NB4 (cell line): ENCODE results near the gene POLR2B.
"Not testable (repeated sequence)": the region's sequence is repeated elsewhere in the genome, so short reads cannot be mapped to it uniquely, and the experiment has no call there.

Experiments
- DNase-seq: peaks from one replicate; pipeline ENCODE4 v3.0.0; 2010; ENCODE audit warnings: low read depth
- H3K4me3 ChIP-seq: one replicate; pipeline ENCODE4 v1.5.1; 2011; ENCODE audit warnings: mild to moderate bottlenecking, low read depth, low read length, moderate library complexity
- MYC ChIP-seq: IDR thresholded peaks from 2 replicates; pipeline ENCODE4 v1.6.1; 2011; ENCODE audit warnings: low read depth, low read length
- POLR2A ChIP-seq: IDR thresholded peaks from 2 replicates; pipeline ENCODE4 v1.6.1; 2011; ENCODE audit warnings: mild to moderate bottlenecking; ENCODE audit not compliant: insufficient read length; ENCODE audit errors: extremely low read depth
- TF ChIP-seq, protein P1 (sequence below): IDR thresholded peaks from one replicate; pipeline ENCODE4 v1.5.1; 2012; ENCODE audit warnings: low read depth, low read length
- TF ChIP-seq, protein P2 (sequence below): IDR thresholded peaks from 2 replicates; pipeline ENCODE4 v1.6.1; 2011; ENCODE audit warnings: low read depth, low read length

Gene POLR2B

GRCh38 chr4:57051095-57051494 lies 72.4 kb downstream of the POLR2B start:
- peak; percentile 12 for DNase-seq
- H3K4me3 ChIP-seq, result no peak overlapping the region
- TF ChIP-seq, protein P1, sequence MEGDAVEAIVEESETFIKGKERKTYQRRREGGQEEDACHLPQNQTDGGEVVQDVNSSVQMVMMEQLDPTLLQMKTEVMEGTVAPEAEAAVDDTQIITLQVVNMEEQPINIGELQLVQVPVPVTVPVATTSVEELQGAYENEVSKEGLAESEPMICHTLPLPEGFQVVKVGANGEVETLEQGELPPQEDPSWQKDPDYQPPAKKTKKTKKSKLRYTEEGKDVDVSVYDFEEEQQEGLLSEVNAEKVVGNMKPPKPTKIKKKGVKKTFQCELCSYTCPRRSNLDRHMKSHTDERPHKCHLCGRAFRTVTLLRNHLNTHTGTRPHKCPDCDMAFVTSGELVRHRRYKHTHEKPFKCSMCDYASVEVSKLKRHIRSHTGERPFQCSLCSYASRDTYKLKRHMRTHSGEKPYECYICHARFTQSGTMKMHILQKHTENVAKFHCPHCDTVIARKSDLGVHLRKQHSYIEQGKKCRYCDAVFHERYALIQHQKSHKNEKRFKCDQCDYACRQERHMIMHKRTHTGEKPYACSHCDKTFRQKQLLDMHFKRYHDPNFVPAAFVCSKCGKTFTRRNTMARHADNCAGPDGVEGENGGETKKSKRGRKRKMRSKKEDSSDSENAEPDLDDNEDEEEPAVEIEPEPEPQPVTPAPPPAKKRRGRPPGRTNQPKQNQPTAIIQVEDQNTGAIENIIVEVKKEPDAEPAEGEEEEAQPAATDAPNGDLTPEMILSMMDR, result no peak
- TF ChIP-seq POLR2A, result no peak
- TF ChIP-seq, protein P2, sequence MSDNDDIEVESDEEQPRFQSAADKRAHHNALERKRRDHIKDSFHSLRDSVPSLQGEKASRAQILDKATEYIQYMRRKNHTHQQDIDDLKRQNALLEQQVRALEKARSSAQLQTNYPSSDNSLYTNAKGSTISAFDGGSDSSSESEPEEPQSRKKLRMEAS, result no peak
- TF ChIP-seq MYC, result no peak

DNA sequence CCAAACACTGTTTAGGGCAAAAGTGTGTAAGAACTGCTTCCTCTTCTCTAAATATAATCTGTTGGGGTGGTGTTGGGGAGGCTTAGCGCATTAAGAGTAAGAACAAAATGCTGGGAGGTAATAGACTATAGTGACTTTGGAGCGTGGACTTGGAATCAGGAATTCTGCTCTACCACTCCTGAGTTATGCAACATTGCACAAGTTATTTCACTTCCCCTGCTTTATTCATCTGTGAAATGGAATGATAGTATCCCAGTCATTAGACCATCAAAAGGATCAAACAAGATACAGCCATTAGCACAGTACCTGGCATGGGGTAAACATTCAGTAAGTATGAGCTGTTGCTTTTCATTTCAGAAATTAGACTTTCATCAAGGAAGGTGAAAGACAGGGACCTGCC lies 72.8 kb downstream of the POLR2B start:
- DNase-seq, result no peak

GRCh38 chr4:57053508-57053907 lies 74.8 kb downstream of the POLR2B start:
- no peak for DNase-seq
- H3K4me3 ChIP-seq, result no peak overlapping the region
- TF ChIP-seq, protein P2, result no peak
- TF ChIP-seq, protein P1, result no peak
- TF ChIP-seq MYC (no peak), POLR2A (no peak)

More for the DNA sequence above, 72.8 kb downstream of the POLR2B start:
- TF ChIP-seq, protein P1, result no peak
- TF ChIP-seq POLR2A (no peak), MYC (no peak)
- TF ChIP-seq, protein P2, result no peak
- H3K4me3 ChIP-seq, result no peak overlapping the region

- no peak overlapping the region for H3K4me3 ChIP-seq
- no peak for DNase-seq
- TF ChIP-seq MYC, result no peak
- TF ChIP-seq, protein P1, result no peak
- TF ChIP-seq, protein P2, result no peak
- no peak for TF ChIP-seq POLR2A
These were observed 77.2 kb downstream of the POLR2B start for GRCh38 chr4:57055886-57056285.

GRCh38 chr4:57059890-57060716 lies 81.4 kb downstream of the POLR2B start:
- peak; percentile 15 for DNase-seq
- TF ChIP-seq MYC (no peak), POLR2A (no peak)
- TF ChIP-seq, protein P2, result no peak
- TF ChIP-seq, protein P1, result no peak
- no peak overlapping the region for H3K4me3 ChIP-seq

GRCh38 chr4:57060717-57061067 lies 82.0 kb downstream of the POLR2B start:
- H3K4me3 ChIP-seq, result not testable (repeated sequence)
- DNase-seq, result peak; percentile 35
